Osteocyte (in vitro differentiated cells): ENCODE measurements around the gene RSL24D1. TPM values are rescaled to one million over a fixed set of nuclear protein-coding genes. Genes with fewer than 3 reads are reported as not detected.

Source experiments
- DNase-seq: peaks from one replicate; pipeline ENCODE4 v3.0.0; 2021; ENCODE audit warnings: mixed read lengths; ENCODE audit not compliant: unreplicated experiment; ENCODE audit errors: extremely low spot score
- H3K27ac Mint-ChIP-seq: one replicate; pipeline ENCODE4 v1.8.0; 2021; ENCODE audit warnings: mild to moderate bottlenecking, mixed read lengths; ENCODE audit not compliant: unreplicated experiment
- H3K27me3 Mint-ChIP-seq: one replicate; pipeline ENCODE4 v1.8.0; 2021; ENCODE audit warnings: mixed read lengths; ENCODE audit not compliant: unreplicated experiment
- H3K36me3 Mint-ChIP-seq: one replicate; pipeline ENCODE4 v1.8.0; 2021; ENCODE audit warnings: mixed read lengths; ENCODE audit not compliant: unreplicated experiment
- H3K4me1 Mint-ChIP-seq: one replicate; pipeline ENCODE4 v1.8.0; 2021; ENCODE audit warnings: mixed read lengths; ENCODE audit not compliant: unreplicated experiment
- H3K4me3 Mint-ChIP-seq: one replicate; pipeline ENCODE4 v1.8.0; 2021; ENCODE audit warnings: mild to moderate bottlenecking, moderate library complexity, mixed read lengths; ENCODE audit not compliant: unreplicated experiment
- H3K9me3 Mint-ChIP-seq: one replicate; pipeline ENCODE4 v1.8.0; 2021; ENCODE audit warnings: mixed read lengths; ENCODE audit not compliant: unreplicated experiment
- CTCF ChIP-seq: fragments of 200-600 bp; sonication (generic); IDR thresholded peaks from 2 replicates; pipeline ENCODE4 v1.5.0; 2021; ENCODE audit warnings: antibody characterized with exemption, mild to moderate bottlenecking, moderate library complexity
- total RNA-seq: library from RNA; stranded (reverse); gene quantifications from 2 replicates; pipeline ENCODE4 v1.2.1, GENCODE V29; 2021

RSL24D1 gene
- total RNA-seq, 1 donor from 2014 or later, result 76.2 TPM

GRCh38 chr15:55234104-55234799, 37.5 kb upstream of the RSL24D1 start:
- Mint-ChIP-seq H3K4me3 (no peak overlapping the region), H3K27me3 (no peaks in the 10 kb centered on the region), H3K27ac (no peak overlapping the region), H3K9me3 (no peaks in the 10 kb centered on the region), H3K36me3 (peaks cover 2% of the 10 kb centered on the region), H3K4me1 (no peaks in the 10 kb centered on the region)
- no peak for DNase-seq
- TF ChIP-seq CTCF, result no peak

GRCh38 chr15:55231455-55231854, 34.7 kb upstream of the RSL24D1 start:
- H3K4me1 Mint-ChIP-seq, result no peaks in the 10 kb centered on the region
- H3K36me3 Mint-ChIP-seq, result peaks cover 4% of the 10 kb centered on the region
- no peak for DNase-seq
- no peak overlapping the region for H3K27ac Mint-ChIP-seq
- no peak overlapping the region for H3K4me3 Mint-ChIP-seq
- H3K9me3 Mint-ChIP-seq, result no peaks in the 10 kb centered on the region
- no peaks in the 10 kb centered on the region for H3K27me3 Mint-ChIP-seq
- no peak for TF ChIP-seq CTCF

- no peaks in the 10 kb centered on the region for H3K4me1 Mint-ChIP-seq
- no peaks in the 10 kb centered on the region for H3K9me3 Mint-ChIP-seq
- peaks cover 4% of the 10 kb centered on the region for H3K36me3 Mint-ChIP-seq
- H3K4me3 Mint-ChIP-seq, result no peak overlapping the region
- TF ChIP-seq CTCF, result no peak
- DNase-seq, result no peak
- H3K27me3 Mint-ChIP-seq, result no peaks in the 10 kb centered on the region
- H3K27ac Mint-ChIP-seq, result no peak overlapping the region
Measured at GRCh38 chr15:55230953-55231352, 34.2 kb upstream of the RSL24D1 start.

- Mint-ChIP-seq H3K27me3 (no peaks in the 10 kb centered on the region), H3K36me3 (peaks cover 8% of the 10 kb centered on the region), H3K27ac (no peak overlapping the region), H3K4me1 (no peaks in the 10 kb centered on the region), H3K9me3 (no peaks in the 10 kb centered on the region), H3K4me3 (no peak overlapping the region)
- no peak for DNase-seq
- TF ChIP-seq CTCF, result no peak
Measured at GRCh38 chr15:55230051-55230670, 33.4 kb upstream of the RSL24D1 start.

GRCh38 chr15:55226127-55226526, 29.4 kb upstream of the RSL24D1 start:
- no peak for TF ChIP-seq CTCF
- H3K4me3 Mint-ChIP-seq, result no peak overlapping the region
- peaks cover 5% of the 10 kb centered on the region for H3K36me3 Mint-ChIP-seq
- no peak overlapping the region for H3K27ac Mint-ChIP-seq
- peaks cover 3% of the 10 kb centered on the region for H3K4me1 Mint-ChIP-seq
- no peak for DNase-seq
- H3K27me3 Mint-ChIP-seq, result no peaks in the 10 kb centered on the region
- no peaks in the 10 kb centered on the region for H3K9me3 Mint-ChIP-seq
